HepG2 (cell line): Measurements from ENCODE around the gene RHOG. TPM values are rescaled to one million over a fixed set of nuclear protein-coding genes. Genes with fewer than 3 reads are reported as not detected.

Experiments
- CC2D1A ChIP-seq: sonication (generic); formaldehyde crosslinking; IDR thresholded peaks from 2 replicates; pipeline ENCODE4 v1.8.1; 2023; ENCODE audit warnings: mild to moderate bottlenecking, missing genetic modification reagents
- DBP ChIP-seq: sonication (generic); formaldehyde crosslinking; IDR thresholded peaks from 2 replicates; pipeline ENCODE4 v1.4.0; 2020; ENCODE audit warnings: missing genetic modification reagents; ENCODE audit errors: not compliant biosample characterization
- E2F1 ChIP-seq: sonication (generic); formaldehyde crosslinking; IDR thresholded peaks from 2 replicates; pipeline ENCODE4 v1.5.0; 2020; ENCODE audit warnings: missing genetic modification reagents
- ELF1 ChIP-seq: sonication (generic); formaldehyde crosslinking; IDR thresholded peaks from 2 replicates; pipeline ENCODE4 v1.4.0; 2020; ENCODE audit warnings: missing genetic modification reagents
- HMGXB4 ChIP-seq, 2 experiments: sonication (generic) in 1 of 2; formaldehyde crosslinking in 1 of 2; IDR thresholded peaks; 2 replicates each; pipeline versions ENCODE4 v1.4.0 to v1.6.1; 2018 to 2020; ENCODE audit warnings: missing genetic modification reagents in 2 of 2, borderline replicate concordance in 1 of 2, low read depth in 1 of 2, mild to moderate bottlenecking in 1 of 2, missing biosample characterization in 1 of 2
- NFKB2 ChIP-seq: sonication (generic); formaldehyde crosslinking; IDR thresholded peaks from 2 replicates; pipeline ENCODE4 v1.4.0; 2020; ENCODE audit warnings: missing genetic modification reagents, borderline replicate concordance
- PBX3 ChIP-seq: sonication (generic); formaldehyde crosslinking; IDR thresholded peaks from 2 replicates; pipeline ENCODE4 v1.8.1; 2023; ENCODE audit warnings: missing genetic modification reagents, inconsistent platforms, borderline replicate concordance
- ZBTB33 ChIP-seq: sonication (generic); formaldehyde crosslinking; IDR thresholded peaks from 2 replicates; pipeline ENCODE4 v1.4.0; 2020; ENCODE audit warnings: missing genetic modification reagents
- ZNF256 ChIP-seq: sonication (generic); formaldehyde crosslinking; conservative IDR thresholded peaks from 2 replicates; pipeline ENCODE4 v1.4.0; 2020; ENCODE audit warnings: missing genetic modification reagents
- ZNF615 ChIP-seq: sonication (generic); formaldehyde crosslinking; IDR thresholded peaks from 2 replicates; pipeline ENCODE4 v1.5.0; 2020; ENCODE audit warnings: mild to moderate bottlenecking, missing genetic modification reagents, borderline replicate concordance
- ZXDC ChIP-seq: sonication (generic); formaldehyde crosslinking; IDR thresholded peaks from 2 replicates; pipeline ENCODE4 v1.5.0; 2020; ENCODE audit warnings: mild to moderate bottlenecking, missing genetic modification reagents
- polyA plus RNA-seq, 8 experiments: library from polyadenylated mRNA; depleted of rRNA in 3 of 8; stranded (reverse) in 7 of 8; unstranded in 1 of 8; fragments of >200 nt; fragmentation: Illumina TruSeq in 4 of 8; extraction: Trizol in 4 of 8; gene quantifications; 2 replicates each; pipeline versions ENCODE4 v1.2.1 to v1.2.3, GENCODE V29; 2011 to 2016; ENCODE audit warnings: low read depth in 4 of 8, missing spikeins in 1 of 8, mixed read lengths in 1 of 8; ENCODE audit not compliant: insufficient read depth in 1 of 8
- total RNA-seq, 5 experiments: library from RNA; depleted of rRNA; stranded (reverse); fragments of >200 nt; fragmentation: Illumina TruSeq; extraction: Trizol; gene quantifications; 2 replicates each; pipeline ENCODE4 v1.2.3, GENCODE V29; 2016; ENCODE audit warnings: low read depth in 1 of 5

RHOG gene
- total and polyA plus RNA-seq, 2 of the 13 experiments (the other 11 are each of a cell fraction or from before 2014, with no cell fraction given): 7.7 to 23.4 TPM

GRCh38 chr11:3854977-3855807 lies 14.4 kb upstream of the RHOG start, which contains the start of gene STIM1 (continued):
- TF ChIP-seq ZXDC (CRISPR knock-in tag) (no peak; the same call in 1 of the 2 replicates), ZNF615 (CRISPR knock-in tag) (no peak), ZBTB33 (CRISPR knock-in tag) (peak; percentile 54; the same call in 1 of the 2 replicates), HMGXB4 (CRISPR knock-in tag; IDR thresholded peaks at IDR 0.05; ENCODE audit: borderline replicate concordance in 1 of 2, low read depth in 1 of 2) (peak; percentile 84 to 94), ZNF256 (CRISPR knock-in tag) (peak; percentile 88; the same call in 1 of the 2 replicates), PBX3 (CRISPR knock-in tag) (0 out of 2 replicates have a peak, but pooled peaks have one; percentile 52), NFKB2 (CRISPR knock-in tag) (peak; percentile 70), DBP (peak; percentile 89), CC2D1A (0 out of 2 replicates have a peak, but pooled peaks have one; percentile 64), E2F1 (peak; percentile 87), ELF1 (peak; percentile 71)
